ENCODE data around the gene LCE3E.

DNA sequence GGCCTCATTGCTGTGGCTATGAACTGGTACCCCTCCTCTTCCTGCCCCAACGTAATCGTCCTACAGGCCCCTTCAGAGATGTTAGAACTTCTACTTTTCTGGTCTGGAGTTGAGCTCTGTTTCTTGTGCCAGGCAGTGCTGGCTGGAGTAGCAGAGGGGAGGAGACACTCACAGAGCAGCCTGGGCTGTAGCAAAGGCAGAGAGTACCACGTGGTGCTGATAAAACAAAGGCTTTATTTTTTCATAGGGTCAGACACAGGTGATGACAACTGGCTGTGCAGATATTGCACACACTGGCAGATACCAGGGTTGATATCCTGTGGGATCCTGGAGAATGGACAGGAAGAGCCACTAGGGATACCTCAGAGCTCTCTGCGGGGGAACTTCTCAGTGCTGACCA, 29.1 kb downstream of the LCE3E start:
- TF ChIP-seq, protein P1, sequence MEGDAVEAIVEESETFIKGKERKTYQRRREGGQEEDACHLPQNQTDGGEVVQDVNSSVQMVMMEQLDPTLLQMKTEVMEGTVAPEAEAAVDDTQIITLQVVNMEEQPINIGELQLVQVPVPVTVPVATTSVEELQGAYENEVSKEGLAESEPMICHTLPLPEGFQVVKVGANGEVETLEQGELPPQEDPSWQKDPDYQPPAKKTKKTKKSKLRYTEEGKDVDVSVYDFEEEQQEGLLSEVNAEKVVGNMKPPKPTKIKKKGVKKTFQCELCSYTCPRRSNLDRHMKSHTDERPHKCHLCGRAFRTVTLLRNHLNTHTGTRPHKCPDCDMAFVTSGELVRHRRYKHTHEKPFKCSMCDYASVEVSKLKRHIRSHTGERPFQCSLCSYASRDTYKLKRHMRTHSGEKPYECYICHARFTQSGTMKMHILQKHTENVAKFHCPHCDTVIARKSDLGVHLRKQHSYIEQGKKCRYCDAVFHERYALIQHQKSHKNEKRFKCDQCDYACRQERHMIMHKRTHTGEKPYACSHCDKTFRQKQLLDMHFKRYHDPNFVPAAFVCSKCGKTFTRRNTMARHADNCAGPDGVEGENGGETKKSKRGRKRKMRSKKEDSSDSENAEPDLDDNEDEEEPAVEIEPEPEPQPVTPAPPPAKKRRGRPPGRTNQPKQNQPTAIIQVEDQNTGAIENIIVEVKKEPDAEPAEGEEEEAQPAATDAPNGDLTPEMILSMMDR (conservative IDR thresholded peaks at IDR 0.05; ENCODE audit: low read length): no peak
- TF ChIP-seq EZH2phosphoT487 (IDR thresholded peaks at IDR 0.05; ENCODE audit: borderline replicate concordance, low read depth, low read length): no peak
